Ascending aorta (tissue), 2 donors: ENCODE measurements around the gene BMPR1A. TPM values are rescaled to one million over a fixed set of nuclear protein-coding genes. Genes with fewer than 3 reads are reported as not detected.

Experiments used
- DNase-seq, 2 donors: peaks; one replicate each; pipeline ENCODE4 v3.0.0-alpha.2; 2019; ENCODE audit warnings: low spot score in 2 of 2
- H3K27ac ChIP-seq, 2 donors: fragments of 200-600 bp; sonication (generic); one replicate each; pipeline ENCODE4 v1.5.1; 2016 to 2017; ENCODE audit warnings: mild to moderate bottlenecking in 1 of 2
- H3K27me3 ChIP-seq: fragments of 200-600 bp; sonication (generic); one replicate; pipeline ENCODE4 v1.5.1; 2017
- H3K36me3 ChIP-seq, 2 donors: fragments of 200-600 bp; sonication (generic); one replicate each; pipeline ENCODE4 v1.5.1; 2016
- H3K4me1 ChIP-seq, 2 donors: fragments of 200-600 bp; sonication (generic); one replicate each; pipeline ENCODE4 v1.5.1; 2016 to 2017; ENCODE audit warnings: mild to moderate bottlenecking in 1 of 2
- H3K4me3 ChIP-seq, 2 donors: fragments of 200-600 bp; sonication (generic); one replicate each; pipeline ENCODE4 v1.5.1; 2016 to 2017; ENCODE audit warnings: mild to moderate bottlenecking in 1 of 2
- H3K9me3 ChIP-seq, 2 donors: fragments of 200-600 bp; sonication (generic); one replicate each; pipeline ENCODE4 v1.5.1; 2016
- CTCF ChIP-seq, 3 experiments: fragments of 200-600 bp in 2 of 3; fragments of 450-650 bp in 1 of 3; sonication (generic) in 2 of 3; IDR thresholded peaks; one replicate each; pipeline ENCODE4 v1.5.1; 2016 to 2019; ENCODE audit warnings: antibody characterized with exemption in 3 of 3, mild to moderate bottlenecking in 1 of 3, moderate library complexity in 1 of 3
- intact Hi-C: fragments of 100-400 bp; cut with DNase I; formaldehyde crosslinking; loops from one replicate; pipeline ENCODE4 v1.15.1; 2023
- total RNA-seq: library from RNA; depleted of rRNA; stranded (reverse); fragments of >200 nt; gene quantifications from one replicate; pipeline ENCODE4 v1.1.0, GENCODE V29; 2016

Gene BMPR1A
- total RNA-seq, 1 donor from 2014 or later, result 12.9 TPM

GRCh38 chr10:86825366-86825765 is 68.9 kb downstream of the BMPR1A start:
- intact Hi-C loops, result no loop called here

GRCh38 chr10:86827639-86828038 is 71.2 kb downstream of the BMPR1A start:
- no peak overlapping the region for H3K4me3 ChIP-seq
- no peak for TF ChIP-seq CTCF (IDR thresholded peaks at IDR 0.05)
- intact Hi-C loops, result no loop called here
- H3K36me3 ChIP-seq, result no peaks in the 10 kb centered on the region
- no peak for DNase-seq
- no peak overlapping the region for H3K27ac ChIP-seq
- H3K27me3 ChIP-seq, result no peaks in the 10 kb centered on the region
- H3K4me1 ChIP-seq, result peaks cover 0 to 38% of the 10 kb centered on the region in 2 donors
- no peaks in the 10 kb centered on the region for H3K9me3 ChIP-seq

More at GRCh38 chr10:86825366-86825765, 68.9 kb downstream of the BMPR1A start:
- no peak overlapping the region for H3K27ac ChIP-seq
- H3K27me3 ChIP-seq, result no peaks in the 10 kb centered on the region
- peaks cover 0 to 36% of the 10 kb centered on the region in 2 donors for H3K4me1 ChIP-seq
- TF ChIP-seq CTCF (IDR thresholded peaks at IDR 0.05), result no peak
- H3K36me3 ChIP-seq, result no peaks in the 10 kb centered on the region
- H3K4me3 ChIP-seq, result no peak overlapping the region
- no peak for DNase-seq
- H3K9me3 ChIP-seq, result no peaks in the 10 kb centered on the region

- no peak overlapping the region for H3K27ac ChIP-seq
- DNase-seq, result no peak
- no peak overlapping the region for H3K4me3 ChIP-seq
- peaks cover 0 to 41% of the 10 kb centered on the region in 2 donors for H3K4me1 ChIP-seq
- intact Hi-C loops, result no loop called here
- H3K27me3 ChIP-seq, result no peaks in the 10 kb centered on the region
- H3K36me3 ChIP-seq, result no peaks in the 10 kb centered on the region
- no peak for TF ChIP-seq CTCF (IDR thresholded peaks at IDR 0.05)
- H3K9me3 ChIP-seq, result no peaks in the 10 kb centered on the region
Measured at GRCh38 chr10:86828145-86828544, 71.7 kb downstream of the BMPR1A start.

- Histone ChIP-seq H3K27me3 (no peaks in the 10 kb centered on the region), H3K27ac (peak overlapping the region; percentile 38 to 68), H3K9me3 (no peaks in the 10 kb centered on the region), H3K36me3 (no peaks in the 10 kb centered on the region), H3K4me3 (no peak overlapping the region), H3K4me1 (peaks cover 0 to 39% of the 10 kb centered on the region in 2 donors)
- intact Hi-C loops, result no loop called here
- DNase-seq, result no peak
- no peak for TF ChIP-seq CTCF (IDR thresholded peaks at IDR 0.05)
Measured at GRCh38 chr10:86829472-86829871, 73.1 kb downstream of the BMPR1A start.

GRCh38 chr10:86830043-86830591 is 73.7 kb downstream of the BMPR1A start:
- Histone ChIP-seq H3K27me3 (no peaks in the 10 kb centered on the region), H3K27ac (peak overlapping the region; percentile 38 to 68), H3K9me3 (no peaks in the 10 kb centered on the region), H3K4me3 (no peak overlapping the region), H3K4me1 (peaks cover 0 to 41% of the 10 kb centered on the region in 2 donors), H3K36me3 (no peaks in the 10 kb centered on the region)
- DNase-seq, result no peak
- TF ChIP-seq CTCF (IDR thresholded peaks at IDR 0.05), result no peak
- intact Hi-C loops, result loop anchor here (5.0 kb wide), 2 partner anchors 37 to 48 kb away; no protein-coding TSS in a partner anchor
